ENCODE results near the gene NAPA.

Gene NAPA
- 65.5 to 88.2 reads per million in 2 donors for total RNA-seq

GRCh38 chr19:47514869-47515588, at the start of gene NAPA:
Gene NAPA (minus strand): TSS chr19:47515063. CDS start chr19:47514940, 123 bp downstream.
- DNase-seq, result peak; percentile 100

GRCh38 chr19:47564081-47564480, 49.2 kb upstream of the NAPA start:
- DNase-seq, result no peak

- no peak for DNase-seq
Measured at GRCh38 chr19:47561440-47562057, 46.7 kb upstream of the NAPA start.

DNA sequence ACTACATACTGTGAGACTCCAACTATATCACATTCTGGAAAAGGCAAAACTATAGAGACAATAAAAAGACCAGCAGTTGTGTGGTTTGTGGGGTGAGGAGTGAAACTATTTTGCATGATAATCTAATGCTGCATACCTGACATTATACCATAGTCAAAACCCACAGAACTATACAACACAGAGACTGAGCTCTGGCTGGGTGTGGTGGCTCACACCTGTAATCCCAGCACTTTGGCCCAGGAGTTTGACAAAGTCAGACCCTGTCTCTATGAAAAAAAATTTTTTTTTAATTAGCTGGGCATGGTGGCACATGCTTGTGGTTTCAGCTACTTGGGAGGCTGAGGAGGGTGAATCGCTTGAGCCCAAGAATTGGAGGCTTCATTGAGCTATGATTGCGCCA, 46.1 kb upstream of the NAPA start:
- no peak for DNase-seq

DNA sequence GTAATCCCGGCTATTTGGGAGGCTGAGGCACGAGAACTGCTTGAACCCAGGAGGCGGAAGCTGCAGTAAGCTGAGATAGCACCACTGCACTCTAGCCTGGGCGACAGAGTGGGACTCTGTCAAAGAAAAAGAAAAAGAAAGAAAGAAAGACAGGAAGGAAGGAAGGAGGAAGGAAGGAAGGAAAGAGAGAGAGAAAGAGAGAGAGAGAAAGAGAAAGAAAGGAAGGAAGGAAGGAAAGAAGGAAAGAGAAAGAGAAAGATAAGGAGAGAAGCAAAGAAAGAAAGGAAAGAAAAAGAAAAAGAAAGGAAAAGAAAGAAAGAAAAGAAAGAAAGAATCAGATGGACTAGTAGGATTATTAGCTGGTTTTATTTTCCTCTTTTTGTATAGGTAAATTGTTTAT, 35.3 kb upstream of the NAPA start:
- no peak for DNase-seq

DNA sequence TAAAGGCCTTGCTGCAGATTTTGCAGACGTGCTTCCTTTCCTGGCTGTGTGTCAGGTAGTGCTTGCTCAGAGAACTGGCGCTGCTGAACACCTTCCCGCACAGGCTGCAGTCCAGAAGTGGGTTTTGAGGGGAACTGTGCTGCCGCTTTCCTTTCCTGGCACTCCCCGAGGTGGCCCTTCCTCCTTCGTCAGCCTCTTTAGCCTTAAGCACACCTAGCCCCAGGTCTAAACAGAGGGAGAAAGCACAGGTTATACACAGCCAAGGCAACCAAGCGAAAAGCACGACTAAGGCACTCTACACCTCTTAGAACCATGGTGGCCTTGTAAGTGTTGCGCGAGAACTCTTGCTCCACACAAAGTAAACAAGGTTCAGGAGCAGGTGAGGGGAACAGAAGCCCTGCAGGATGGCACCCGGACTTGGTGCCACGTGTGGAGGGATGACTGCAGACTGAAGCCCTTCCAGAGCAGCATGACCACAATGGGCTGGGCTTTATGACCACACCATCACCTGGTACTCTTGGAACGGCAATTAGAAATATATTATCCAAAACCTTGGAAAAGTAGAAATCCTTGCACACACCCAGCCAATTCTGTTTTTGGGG, 34.5 kb upstream of the NAPA start:
- no peak for DNase-seq

- DNase-seq, result no peak
Measured at GRCh38 chr19:47547199-47547598, 32.3 kb upstream of the NAPA start.

DNA sequence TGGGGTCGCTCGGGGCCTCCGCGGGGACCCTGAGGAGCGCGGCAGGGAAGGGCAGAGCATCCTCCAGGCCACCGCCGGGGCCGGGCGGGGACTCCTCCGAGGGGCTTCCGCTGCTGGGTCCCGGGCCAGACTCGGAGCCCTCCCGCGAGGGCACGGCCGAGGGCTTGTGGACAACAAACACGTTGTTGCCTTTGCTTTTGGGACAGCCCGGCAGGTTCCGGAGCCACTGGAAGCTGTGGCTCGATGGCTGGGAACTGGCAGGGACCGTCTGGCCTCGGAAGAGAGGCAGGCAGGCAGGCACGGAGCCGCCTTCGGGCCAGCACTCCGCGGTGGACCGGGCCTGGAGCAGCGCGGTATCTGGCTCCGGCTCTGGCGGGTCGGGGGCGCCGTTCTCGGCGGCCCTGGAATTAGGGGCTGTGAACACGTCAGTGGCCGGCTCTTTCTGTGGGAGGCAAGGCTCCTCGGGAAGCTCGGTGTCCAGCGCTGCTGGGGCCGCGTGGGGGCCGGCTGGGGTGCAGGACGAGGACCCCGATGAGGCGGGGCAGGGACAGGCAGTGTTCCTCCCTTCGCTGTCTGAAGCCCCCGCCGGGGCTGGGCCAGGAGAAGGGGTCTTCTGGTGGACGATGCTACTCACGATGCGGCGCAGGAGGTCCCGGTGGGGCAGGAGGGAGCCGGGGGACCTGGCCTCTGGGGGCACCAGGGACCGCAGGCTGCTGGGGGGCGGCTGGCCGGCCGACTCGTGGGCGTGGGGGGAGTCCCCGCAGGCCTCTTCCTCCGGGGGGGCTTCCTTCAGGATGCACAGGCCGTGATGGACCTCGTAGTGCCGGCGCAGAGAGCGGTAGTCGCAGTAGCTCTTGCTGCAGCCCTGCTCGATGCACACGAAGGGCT, 30.4 kb upstream of the NAPA start:
- DNase-seq, result no peak

- DNase-seq, result no peak
Measured at GRCh38 chr19:47544476-47544875, 29.6 kb upstream of the NAPA start.

DNA sequence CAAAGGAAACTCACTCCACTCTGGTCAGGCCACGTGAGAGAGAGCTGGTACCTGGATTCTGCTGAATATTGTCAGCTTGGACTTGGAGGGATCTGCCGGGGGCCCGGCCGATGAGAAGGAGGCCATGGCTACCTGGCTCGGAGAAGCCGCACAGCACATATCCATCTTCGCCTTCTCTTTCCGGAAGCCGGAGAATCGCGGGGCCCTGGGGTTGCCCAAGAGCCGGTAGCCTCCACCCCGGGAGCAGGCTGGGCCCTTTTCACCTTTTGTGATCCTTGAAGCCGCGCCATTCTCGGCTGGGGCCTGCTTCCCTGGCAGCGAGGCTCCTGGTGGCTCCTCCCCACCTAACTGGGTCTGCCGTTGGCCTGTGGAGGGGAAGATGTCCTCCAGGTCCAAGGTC, 29.2 kb upstream of the NAPA start:
- no peak for DNase-seq

DNA sequence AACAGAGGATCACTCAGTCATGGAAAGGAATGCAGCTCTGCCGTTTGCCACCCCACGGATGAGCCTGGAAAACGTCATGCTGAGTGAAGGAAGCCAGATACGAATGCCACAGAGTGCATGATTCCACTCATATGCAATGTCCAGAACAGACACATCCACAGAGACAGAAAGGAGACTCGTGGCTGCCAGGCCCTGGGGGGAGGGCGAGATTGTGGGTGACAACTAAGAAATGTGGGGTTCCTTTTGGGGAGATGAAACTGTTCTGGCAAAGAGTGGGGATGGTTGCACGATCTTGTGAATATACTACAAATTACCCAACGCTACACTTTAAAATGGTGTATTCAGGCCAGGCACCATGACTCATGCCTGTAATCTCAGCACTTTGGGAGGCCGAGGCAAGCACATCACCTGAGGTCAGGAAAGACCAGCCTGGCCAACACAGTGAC, 27.2 kb upstream of the NAPA start:
- DNase-seq, result no peak

DNA sequence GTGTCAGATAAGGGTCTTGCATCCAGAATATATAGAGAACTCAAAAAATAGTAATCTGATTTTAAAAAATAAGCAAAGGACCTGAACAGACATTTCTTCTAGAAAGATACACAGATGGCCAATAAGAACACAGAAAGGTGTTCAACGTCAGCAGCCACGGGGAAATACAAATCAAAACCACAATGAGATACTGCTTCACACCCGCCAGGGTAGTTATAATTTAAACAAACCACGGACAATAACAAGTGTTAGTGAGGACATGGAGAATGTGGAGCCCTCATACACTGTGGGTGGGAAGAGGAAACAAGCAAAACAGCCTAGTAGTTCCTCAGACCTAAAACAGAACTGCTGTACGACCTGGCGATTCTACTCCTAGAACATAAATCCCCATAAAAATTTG, 26.7 kb upstream of the NAPA start:
- DNase-seq, result peak in 2 of 5 experiments; percentile 83 to 90

DNA sequence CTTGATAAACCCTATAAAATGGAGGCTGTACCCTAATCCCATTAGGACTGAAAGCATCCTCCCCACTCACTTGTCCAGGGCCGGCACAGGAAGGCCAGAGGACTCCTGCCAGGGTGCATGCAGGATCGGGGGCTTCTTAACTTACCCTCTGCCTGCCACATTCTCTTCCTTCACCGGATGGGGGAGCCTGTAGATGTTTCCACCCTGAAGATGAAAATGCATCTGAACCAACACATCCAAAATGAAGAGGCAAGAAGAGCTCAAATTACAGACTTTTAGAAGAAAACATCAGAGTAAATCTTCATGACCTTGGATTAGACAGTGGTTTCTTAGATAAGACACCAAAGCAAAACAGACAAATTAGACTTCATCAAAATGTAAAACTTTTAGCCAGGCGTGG, 25.9 kb upstream of the NAPA start:
- DNase-seq, result peak in 1 of 5 experiments; percentile 27

DNA sequence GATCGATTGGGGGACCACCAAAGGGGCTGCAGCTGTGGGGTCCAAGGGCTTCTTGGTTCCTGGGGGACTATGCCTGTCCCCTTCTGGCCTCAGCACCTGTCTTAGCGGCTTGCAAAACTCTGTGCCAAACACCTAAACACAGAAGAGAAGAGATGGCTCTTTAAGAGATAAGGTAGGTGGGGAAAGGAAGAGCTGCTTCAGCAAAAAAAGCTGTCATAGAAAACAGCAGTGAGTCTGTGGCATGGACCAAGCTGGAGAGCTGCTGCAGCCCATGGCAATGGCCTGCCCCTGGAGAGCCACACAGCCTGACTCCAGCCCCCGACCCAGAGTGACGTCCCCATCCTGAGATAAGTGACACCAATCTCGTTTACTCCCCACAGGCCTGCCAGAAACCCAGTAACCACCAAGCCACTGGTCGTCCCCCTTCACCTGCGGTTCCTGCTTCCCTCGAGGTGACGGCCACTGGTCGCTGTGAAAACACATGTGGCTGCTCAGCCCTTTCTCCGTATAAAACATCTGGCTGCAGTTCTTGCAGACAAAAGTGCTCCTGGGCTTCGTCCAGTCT, 25.0 kb upstream of the NAPA start:
- DNase-seq, result peak in 2 of 5 experiments; percentile 27 to 71

DNA sequence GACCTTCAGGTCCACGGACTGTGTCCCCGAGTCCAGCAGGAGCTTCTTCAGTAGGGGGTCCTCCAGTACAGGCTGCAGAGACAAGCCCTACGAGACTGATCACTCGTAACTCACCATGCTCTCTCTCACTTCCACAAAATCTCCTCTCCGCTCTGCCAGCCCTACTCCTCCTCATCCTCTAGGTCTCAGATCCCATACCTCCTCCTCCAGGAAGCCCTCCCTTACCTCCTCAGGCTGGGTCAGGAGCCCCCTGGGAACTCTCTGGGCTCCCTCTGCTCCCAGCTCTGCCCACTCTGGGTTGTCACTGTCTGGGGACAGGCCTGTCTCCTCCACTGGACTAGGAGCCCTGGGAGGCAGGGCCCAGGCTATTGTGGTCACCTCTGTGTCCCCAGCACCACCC, 23.9 kb upstream of the NAPA start:
- no peak for DNase-seq

DNA sequence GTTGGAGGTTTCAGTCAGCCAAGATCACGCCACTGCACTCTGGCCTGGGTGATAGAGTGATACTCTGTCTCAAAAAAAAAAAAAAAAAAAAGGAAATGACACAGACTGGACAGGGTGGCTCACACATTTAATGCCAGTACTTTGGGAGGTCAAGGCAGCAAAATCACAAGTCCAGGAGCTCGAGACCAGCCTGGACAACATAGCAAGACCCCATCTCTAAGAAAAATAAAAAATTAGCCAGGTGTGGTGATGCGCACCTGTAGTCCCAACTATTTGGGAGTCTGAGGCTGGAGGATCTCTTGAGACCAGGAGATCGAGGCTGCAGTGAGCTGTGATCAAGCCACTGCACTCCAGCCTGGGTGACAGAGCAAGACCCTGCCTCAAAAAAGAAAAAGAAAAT, 22.6 kb upstream of the NAPA start:
- DNase-seq, result no peak

- DNase-seq, result no peak
Measured at GRCh38 chr19:47534628-47535027, 19.8 kb upstream of the NAPA start.

DNA sequence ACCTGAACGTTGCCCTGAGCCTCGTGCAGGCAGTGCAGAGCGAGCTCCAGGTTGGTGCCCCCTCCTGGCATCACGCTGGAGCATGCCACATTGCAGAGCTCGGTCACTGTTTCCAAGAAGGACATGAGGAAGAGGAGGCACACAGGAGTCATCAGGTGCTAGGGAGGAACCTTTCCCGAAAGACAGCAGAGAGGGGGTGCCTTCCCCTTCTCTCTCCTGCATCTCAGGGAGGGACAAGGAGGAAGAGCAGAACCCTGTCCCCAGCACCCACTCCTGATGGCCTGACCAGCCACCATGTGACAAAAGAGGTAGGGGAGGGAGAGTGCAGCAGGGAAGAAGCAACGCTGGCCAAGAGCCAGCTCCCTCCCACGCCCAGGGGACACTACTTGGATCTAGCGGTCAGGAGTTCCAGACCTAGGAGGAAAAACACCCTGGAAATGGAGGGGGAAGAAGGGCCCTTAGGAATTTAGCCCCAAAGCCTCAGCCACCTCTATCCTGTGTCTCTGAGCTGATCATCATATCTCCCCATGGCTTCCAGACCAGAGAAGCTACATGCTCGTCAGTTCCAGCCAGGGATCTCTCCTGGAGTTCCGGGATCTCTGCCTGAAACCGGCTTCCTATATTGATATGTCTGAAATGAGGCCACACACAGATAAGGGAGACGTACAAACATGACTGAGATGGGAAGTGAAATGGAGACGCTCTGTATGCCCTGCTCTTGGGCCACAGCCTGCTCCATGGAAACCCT, 17.0 kb upstream of the NAPA start:
- DNase-seq, result no peak

GRCh38 chr19:47529018-47529742, 14.3 kb upstream of the NAPA start:
- DNase-seq, result no peak

GRCh38 chr19:47526798-47527197, 11.9 kb upstream of the NAPA start:
- no peak for DNase-seq

- no peak for DNase-seq
Measured at GRCh38 chr19:47523473-47523872, 8.6 kb upstream of the NAPA start.

Measured in T-helper 2 cell (primary cell).